Measurements from ENCODE around the gene PAPLN.
A peak's percentile ranks its signal among the peaks of the same experiment; 100 is the strongest.
"Not testable (repeated sequence)": the region's sequence is repeated elsewhere in the genome, so short reads cannot be mapped to it uniquely, and the experiment has no call there.

PAPLN gene

GRCh38 chr14:73237219-73237785 lies at the start of gene PAPLN:
PAPLN (plus strand) TSS chr14:73237506; CDS start chr14:73239779, 2,273 bp downstream.
- no peak for TF ChIP-seq CTCF (IDR thresholded peaks at IDR 0.05; ENCODE audit: low read depth, low read length)
- no peak for DNase-seq (ENCODE audit: extremely low read depth, low read depth)

- peak; percentile 28 for DNase-seq (ENCODE audit: extremely low read depth, low read depth)
- TF ChIP-seq CTCF (IDR thresholded peaks at IDR 0.05; ENCODE audit: low read depth, low read length), result no peak
Observed at GRCh38 chr14:73188501-73188911, 48.8 kb upstream of the PAPLN start.

GRCh38 chr14:73189651-73190050 lies 47.7 kb upstream of the PAPLN start:
- TF ChIP-seq CTCF (IDR thresholded peaks at IDR 0.05; ENCODE audit: low read depth, low read length), result no peak
- DNase-seq (ENCODE audit: extremely low read depth, low read depth), result no peak

- TF ChIP-seq CTCF (IDR thresholded peaks at IDR 0.05; ENCODE audit: low read depth, low read length), result no peak
- no peak for DNase-seq (ENCODE audit: extremely low read depth, low read depth)
Observed at GRCh38 chr14:73191441-73191840, 45.9 kb upstream of the PAPLN start.

GRCh38 chr14:73194306-73194705 lies 43.0 kb upstream of the PAPLN start:
- not testable (repeated sequence) for DNase-seq (ENCODE audit: extremely low read depth, low read depth)

- TF ChIP-seq CTCF (IDR thresholded peaks at IDR 0.05; ENCODE audit: low read depth, low read length), result no peak
- no peak for DNase-seq (ENCODE audit: extremely low read depth, low read depth)
Observed at GRCh38 chr14:73198253-73198652, 39.1 kb upstream of the PAPLN start.

GRCh38 chr14:73203527-73203926 lies 33.8 kb upstream of the PAPLN start:
- TF ChIP-seq CTCF (IDR thresholded peaks at IDR 0.05; ENCODE audit: low read depth, low read length), result no peak
- no peak for DNase-seq (ENCODE audit: extremely low read depth, low read depth)

- DNase-seq (ENCODE audit: extremely low read depth, low read depth), result no peak
Observed at GRCh38 chr14:73207615-73208014, 29.7 kb upstream of the PAPLN start.

More at GRCh38 chr14:73207615-73208014, 29.7 kb upstream of the PAPLN start:
- TF ChIP-seq CTCF (IDR thresholded peaks at IDR 0.05; ENCODE audit: low read depth, low read length), result no peak
